ENCODE results near the gene MUC21.
"Not testable (repeated sequence)": the region's sequence is repeated elsewhere in the genome, so short reads cannot be mapped to it uniquely, and the experiment has no call there.

The MUC21 gene

DNA sequence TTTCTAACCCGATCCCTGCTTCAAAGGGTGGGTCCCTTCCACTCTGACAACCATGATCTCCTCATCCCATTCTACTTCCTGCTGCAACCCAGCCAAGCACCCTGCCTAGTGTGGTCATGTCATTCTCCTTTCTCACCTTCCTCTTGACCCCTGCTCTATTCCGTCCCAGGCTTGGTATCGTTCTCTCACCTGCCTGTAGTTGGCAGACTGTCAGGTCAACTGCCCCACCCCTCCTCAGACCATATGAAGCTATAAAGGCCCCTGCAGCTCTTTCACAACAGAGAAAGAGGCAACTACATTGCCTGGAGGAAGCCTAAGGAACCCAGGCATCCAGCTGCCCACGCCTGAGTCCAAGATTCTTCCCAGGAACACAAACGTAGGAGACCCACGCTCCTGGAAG is at the start of gene MUC21:
MUC21 (plus strand) TSS at position 280 of the 400 bp plus-strand sequence. CDS start 241 bp downstream, outside the sequence.
- DNase-seq: no peak

DNA sequence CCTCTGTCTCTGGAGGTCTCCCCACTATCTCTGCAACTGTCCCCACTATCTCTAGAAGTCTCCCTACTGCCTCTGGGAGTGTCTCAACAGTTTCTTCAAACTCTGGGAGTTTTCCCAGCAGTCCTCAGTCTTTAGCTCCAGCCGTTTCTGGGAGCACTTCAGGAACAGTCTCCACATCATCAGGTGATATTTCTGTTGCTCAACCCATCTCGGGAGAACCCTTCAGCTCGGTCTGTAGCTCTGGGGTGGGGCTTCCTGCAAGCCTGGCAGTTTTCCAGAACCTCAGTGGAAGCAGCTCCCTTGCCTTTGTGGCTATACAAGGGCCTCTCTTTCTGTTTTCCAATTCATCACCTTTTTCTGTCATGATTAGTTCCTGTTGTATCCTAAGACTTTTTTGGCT is 48.5 kb upstream of the MUC21 start:
- no peak for DNase-seq

DNA sequence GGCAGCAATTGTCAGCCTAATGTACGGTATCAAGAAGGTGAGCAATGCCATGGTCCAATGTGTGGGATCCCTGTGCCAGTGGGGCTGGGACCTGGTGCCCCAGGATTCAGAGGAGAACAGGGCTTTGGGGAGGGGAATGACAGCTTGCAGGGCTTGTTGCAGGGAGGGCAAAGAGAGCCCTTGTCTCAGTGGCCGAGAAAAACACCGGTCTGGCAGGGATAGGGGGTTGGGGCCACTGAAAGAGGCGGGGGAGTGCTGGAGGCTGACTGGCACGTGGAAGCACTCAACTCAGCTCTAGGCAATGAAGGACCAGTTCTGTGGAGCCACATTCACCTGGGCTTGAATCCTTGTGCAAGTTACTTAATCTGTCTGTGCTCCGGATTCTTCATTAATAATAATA is 46.3 kb upstream of the MUC21 start:
- DNase-seq: no peak

GRCh38 chr6:30938730-30939129 is 44.8 kb upstream of the MUC21 start:
- no peak for DNase-seq

- DNase-seq: no peak
Observed at GRCh38 chr6:30939473-30939872, 44.0 kb upstream of the MUC21 start.

- no peak for DNase-seq
Observed at GRCh38 chr6:30940361-30940986, 43.0 kb upstream of the MUC21 start, which contains the start of gene MUCL3. TSS of gene MUCL3 (plus strand) at chr6:30940973. CDS start at chr6:30941000, 27 bp downstream.

GRCh38 chr6:30942338-30943060 is 41.0 kb upstream of the MUC21 start:
- no peak for DNase-seq

DNA sequence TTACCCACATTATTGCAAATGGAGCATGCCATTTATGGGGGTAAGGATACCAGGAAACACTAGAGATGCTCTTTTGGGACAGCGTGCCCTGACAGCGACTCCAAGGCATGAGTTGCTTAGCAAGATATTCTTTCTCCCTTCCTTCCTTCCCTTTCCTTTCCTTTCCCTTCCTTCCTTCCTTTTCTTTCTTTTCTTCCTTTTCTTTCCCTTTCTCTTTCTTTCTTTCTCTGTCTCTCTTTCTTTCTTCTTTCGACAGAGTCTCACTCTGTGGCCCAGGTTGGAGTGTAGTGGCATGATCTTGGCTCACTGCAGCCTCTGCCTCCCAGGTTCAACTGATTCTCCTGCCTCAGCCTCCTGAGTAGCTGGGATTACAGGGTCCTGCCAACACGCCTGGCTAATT is 39.5 kb upstream of the MUC21 start:
- no peak for DNase-seq

DNA sequence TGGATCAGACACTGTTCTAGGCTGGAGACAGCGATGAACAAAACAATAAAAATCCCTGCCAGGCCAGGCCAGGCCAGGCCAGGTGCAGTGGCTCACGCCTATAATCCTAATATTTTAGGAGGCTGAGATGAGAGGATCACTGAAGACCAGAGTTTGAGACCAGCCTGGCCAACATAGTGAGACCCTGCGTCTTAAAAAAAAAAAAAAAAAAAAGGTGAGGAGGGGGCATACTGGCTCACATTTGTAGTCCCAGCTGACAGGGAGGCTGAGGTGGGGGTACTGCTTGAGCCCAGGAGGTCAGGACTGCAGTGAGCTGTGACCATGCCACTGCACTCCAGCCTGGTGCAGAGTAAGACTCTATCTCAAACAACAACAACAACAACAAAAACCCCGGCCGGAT is 38.2 kb upstream of the MUC21 start:
- no peak for DNase-seq

DNA sequence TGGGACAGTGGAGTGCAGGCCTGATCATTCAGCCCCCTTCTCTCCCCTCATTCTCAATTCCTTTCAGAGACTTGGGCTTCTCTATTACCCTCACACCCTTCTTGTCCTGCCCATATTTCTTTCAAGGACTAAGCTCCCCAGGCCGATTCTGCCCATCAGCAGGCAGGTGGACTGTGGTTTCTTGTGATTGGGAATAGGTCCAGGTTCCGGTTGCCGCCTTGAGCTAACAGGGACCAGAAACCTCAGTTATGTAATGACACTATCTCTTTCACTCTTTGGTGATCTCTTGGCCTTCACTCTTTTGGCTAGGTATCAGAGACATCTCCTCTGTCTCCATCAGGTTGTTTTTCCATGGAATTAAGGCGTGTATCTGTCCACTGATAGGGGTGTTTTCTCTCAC is 36.3 kb upstream of the MUC21 start:
- DNase-seq: no peak

DNA sequence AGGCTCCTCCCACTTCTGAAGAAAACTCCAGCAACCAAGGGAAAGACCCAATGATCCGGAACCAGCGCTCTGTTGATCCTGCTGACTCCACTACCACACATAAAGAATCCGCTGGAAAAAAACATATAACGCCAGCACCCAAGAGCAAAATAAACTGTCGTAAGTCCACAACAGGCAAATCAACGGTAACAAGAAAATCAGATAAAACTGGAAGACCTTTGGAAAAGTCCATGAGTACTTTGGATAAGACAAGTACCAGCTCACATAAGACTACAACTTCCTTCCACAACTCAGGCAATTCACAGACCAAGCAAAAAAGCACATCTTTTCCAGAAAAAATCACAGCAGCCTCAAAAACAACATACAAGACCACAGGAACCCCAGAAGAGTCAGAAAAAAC is 34.7 kb upstream of the MUC21 start:
- no peak for DNase-seq

- DNase-seq: no peak
Observed at GRCh38 chr6:30951907-30952469, 31.5 kb upstream of the MUC21 start.

- DNase-seq: no peak
Observed at GRCh38 chr6:30954631-30955366, 28.7 kb upstream of the MUC21 start.

DNA sequence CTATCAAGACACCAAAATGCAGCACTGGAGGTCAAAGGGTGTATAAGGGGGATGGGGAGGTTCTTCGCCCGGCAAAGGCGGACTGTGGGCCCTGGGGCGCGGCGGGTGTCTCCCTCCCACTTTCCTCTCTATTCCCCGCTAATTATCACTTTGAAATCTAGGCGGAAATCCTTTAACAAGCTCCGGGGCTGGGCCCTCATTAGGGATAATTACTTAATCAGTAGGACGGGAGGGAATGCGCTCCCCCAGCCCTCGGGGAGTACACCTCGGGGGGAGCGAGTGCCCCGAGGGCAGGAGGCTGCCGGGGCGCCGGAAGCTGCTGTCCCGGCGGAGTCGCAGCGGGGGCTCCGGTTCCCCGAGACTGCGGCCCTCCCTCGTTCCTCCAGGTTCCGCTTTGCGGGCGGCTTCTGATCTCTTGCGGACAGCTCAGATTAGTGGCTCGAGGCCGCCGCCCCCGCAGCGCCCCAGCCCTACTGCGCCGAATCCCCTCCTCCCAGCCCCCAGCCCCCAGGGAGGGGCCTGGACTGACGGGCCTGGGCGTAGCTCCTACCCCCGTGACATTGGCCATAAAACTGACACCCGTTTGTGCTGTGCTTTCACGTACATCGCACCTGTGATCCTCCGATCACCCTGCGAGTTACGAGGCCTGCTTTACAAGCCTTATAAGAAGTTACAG is 28.0 kb upstream of the MUC21 start:
- peak; percentile 44 to 47 for DNase-seq

GRCh38 chr6:30957716-30958115 is 25.8 kb upstream of the MUC21 start:
- DNase-seq: no peak

GRCh38 chr6:30960907-30961673 is 22.4 kb upstream of the MUC21 start:
- DNase-seq: no peak

GRCh38 chr6:30962716-30963115 is 20.8 kb upstream of the MUC21 start:
- DNase-seq: no peak

GRCh38 chr6:30963641-30964040 is 19.9 kb upstream of the MUC21 start:
- no peak for DNase-seq

GRCh38 chr6:30964075-30964474 is 19.4 kb upstream of the MUC21 start:
- DNase-seq: no peak

GRCh38 chr6:30965140-30965601 is 18.3 kb upstream of the MUC21 start:
- no peak for DNase-seq

GRCh38 chr6:30966154-30966553 is 17.4 kb upstream of the MUC21 start:
- no peak for DNase-seq

DNA sequence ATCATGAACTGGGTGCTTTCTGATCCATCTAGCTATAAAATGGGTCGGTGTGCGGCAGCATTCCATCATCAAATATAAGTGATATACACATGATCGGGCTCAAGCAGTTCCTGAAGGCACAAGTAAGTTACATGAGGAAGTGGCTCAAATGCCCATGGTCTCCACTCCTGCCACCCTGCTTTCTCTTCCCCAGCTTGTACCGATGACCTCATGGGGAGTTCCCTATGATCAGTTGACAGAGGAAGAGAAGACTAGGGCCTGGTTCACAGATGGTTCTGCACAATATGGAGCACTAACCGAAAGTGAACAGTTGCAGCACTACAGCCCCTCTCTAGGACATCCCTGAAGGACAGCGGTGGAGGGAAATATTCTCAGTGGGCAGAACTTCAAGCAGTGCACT is 14.3 kb upstream of the MUC21 start:
- not testable (repeated sequence) for DNase-seq
